Eye (tissue), 1 donor: ENCODE data around the gene UCK1.
"Not testable (repeated sequence)": the region's sequence is repeated elsewhere in the genome, so short reads cannot be mapped to it uniquely, and the experiment has no call there.

Experiments used
- DNase-seq: peaks from one replicate; pipeline ENCODE4 v3.0.0-alpha.2; 2015

Gene UCK1

GRCh38 chr9:131554087-131554842 lies 23.2 kb upstream of the UCK1 start:
- DNase-seq: no peak

- no peak for DNase-seq
These were observed 21.0 kb upstream of the UCK1 start for GRCh38 chr9:131552030-131552429.

GRCh38 chr9:131550465-131550864 lies 19.4 kb upstream of the UCK1 start:
- DNase-seq: not testable (repeated sequence)

GRCh38 chr9:131549186-131549585 lies 18.1 kb upstream of the UCK1 start:
- DNase-seq: not testable (repeated sequence)

DNA sequence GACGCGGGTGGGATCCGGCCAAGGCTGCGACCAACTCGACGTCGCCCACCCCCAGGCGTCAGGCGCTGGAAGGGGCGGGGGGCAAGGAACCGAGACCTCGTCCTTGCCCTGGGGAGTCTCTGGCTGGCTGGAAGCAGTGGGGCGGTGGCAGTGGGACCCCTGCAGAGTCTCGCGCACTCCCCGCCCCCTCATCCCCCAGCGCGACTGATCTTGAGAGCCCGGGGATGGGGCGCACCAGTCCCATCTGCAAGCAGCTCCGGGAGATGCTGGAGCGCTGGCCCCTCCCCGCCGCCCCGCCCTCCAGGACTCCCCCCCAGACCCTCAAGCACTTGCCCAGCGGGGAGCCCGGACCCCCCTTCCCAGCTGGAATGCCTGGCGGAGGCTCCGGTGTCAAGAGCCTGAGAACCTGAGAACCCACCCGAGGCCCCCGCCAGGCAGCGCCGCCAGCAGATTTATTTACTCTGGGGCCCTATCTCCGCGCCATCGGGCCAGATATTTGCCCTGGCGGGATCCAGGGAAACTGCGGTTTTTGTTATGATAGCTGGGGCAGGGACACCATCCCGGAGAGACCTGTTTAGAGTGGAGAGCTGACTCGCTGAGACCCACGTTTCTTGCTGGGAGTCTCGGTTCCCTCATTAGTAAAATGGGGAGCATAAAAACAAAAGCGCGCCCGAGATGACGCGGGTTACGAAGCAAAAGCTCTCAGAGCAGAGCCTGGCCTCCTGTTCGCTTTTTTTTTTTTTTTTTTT lies 15.4 kb upstream of the UCK1 start:
- peak; percentile 76 for DNase-seq

- DNase-seq: peak; percentile 35
These were observed 14.8 kb upstream of the UCK1 start for GRCh38 chr9:131545786-131546335.

GRCh38 chr9:131545003-131545785 lies 14.1 kb upstream of the UCK1 start, which contains the start of gene PRRT1B:
PRRT1B (plus strand) TSS chr9:131545523; CDS start chr9:131545616, 93 bp downstream.
- peak; percentile 42 for DNase-seq

DNA sequence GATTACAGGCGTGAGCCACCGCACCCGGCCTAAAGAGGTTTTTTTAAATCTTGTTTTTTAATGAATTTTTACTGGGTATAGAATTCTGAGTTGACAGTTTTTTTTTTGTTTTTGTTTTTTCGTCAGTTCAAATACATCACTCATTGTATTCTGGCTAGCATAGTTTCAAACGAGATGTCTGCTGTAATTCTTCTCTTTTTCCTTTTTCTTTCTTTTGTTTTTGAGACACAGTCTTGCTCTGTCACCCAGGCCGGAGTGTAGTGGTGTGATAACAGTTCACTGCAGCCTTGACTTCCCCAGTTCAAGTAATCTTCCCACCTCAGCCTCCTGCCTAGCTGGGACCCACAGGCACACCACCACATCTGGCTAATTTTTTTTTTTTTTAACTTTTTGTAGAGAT lies 12.1 kb upstream of the UCK1 start:
- no peak for DNase-seq

- no peak for DNase-seq
These were observed 8.3 kb upstream of the UCK1 start for GRCh38 chr9:131539223-131539923.

DNA sequence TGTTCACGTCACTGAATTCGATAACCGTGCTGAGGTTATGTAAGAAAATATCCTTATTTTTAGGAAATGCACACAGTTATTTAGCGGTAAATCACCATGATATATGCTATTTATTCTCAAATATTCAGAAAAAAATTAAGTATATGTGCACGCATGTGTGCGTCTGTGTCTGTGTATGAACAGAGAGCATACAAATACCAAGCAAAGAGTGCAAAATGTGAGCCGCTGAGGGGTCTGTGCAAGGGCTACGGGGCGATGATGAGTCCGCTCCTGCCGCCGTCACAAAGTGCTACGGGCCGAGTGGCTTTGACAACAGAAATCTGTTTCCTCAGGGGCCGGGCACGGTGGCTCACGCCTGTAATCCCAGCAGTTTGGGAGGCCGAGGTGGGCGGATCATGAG lies 6.9 kb upstream of the UCK1 start:
- no peak for DNase-seq

DNA sequence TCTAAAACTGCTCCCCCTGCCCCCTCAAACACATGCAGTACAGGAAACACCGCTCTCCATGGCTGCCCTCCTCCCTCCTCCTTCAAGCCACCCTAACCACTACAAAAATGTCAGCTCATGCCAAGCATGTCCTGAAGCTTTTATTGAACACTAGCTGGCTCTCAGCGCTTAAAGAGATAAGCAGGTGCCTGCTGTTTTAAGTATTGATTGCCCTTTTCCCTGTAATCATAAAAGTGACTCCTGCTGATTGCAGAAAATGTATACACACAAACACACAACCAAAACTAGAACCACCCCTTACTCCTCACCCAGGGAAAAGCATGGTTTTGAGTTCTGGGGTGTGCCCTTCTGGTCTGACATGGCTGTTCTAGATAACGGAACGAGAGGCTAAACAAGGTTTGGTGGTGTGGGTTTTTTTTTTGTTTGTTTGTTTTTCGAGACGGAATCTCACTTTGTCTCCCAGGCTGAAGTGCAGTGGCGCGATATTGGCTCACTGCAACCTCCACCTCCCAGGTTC lies 3.7 kb upstream of the UCK1 start:
- no peak for DNase-seq

DNA sequence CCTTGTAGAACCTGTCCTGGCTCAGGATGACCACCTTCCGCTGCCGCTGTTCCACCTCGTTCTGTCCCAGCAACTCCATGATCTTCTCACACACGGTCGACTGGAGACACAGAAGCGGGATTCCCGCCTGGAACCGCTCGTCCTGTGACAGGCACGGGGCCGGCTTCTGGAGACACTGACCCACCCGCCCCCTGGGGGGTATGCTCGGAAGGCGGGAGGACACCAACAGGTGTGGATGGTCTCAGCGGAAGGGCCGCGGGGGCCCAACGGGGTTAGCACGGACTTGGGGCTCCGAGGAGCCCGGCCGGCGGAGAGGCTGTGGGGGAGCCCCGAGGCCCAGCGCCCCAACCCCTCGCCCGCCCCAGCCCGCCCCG lies 530 bp downstream of the UCK1 start:
- DNase-seq: peak; percentile 65

DNA sequence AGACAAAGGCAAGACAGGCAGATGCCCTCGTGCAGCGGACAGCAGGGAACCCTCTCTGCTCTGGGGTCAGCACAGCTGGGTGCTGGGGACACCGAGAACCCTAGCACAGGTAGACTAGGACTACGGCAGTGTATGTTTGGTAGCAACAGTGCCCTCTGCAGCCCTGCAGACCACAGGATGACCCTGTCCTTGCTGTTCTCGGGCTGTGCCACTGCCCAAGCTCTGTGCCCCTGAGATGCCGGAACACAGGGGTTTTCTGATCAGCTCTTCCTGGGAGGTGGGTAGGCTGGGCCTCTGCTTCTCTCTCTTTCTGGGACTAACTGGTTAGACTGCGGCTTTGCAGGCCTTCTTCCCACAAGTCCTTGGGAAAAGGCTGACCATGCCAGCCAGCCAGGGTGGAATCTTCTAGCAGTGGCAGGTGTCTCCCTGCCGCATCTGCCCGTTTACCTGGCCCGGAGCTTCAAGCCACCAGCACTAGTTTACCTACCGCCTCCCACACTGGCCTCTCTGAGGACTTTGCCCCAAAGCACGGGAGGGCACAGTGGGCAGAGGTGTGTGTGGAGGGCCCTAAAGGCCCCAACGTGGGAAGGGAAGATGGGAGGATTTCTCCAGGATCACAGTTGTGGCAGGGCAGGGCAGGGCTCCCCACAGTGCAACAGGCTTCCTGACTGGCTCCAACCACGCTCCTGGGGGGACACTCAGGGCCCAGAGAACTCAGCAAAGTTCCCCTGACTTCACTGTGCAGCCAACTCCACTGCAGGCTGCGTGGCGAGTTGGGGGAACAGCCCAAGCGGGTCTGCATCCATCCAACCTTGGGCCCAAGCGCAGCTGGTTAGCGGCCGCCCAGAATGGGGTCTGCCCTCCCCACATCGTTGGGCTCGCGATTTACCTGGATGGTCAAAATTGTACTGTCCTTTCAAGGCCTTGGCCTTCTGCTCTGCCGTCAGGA lies 1.2 kb downstream of the UCK1 start:
- DNase-seq: no peak

- no peak for DNase-seq
These were observed 2.1 kb downstream of the UCK1 start for GRCh38 chr9:131528886-131529505.

GRCh38 chr9:131528186-131528585 lies 2.9 kb downstream of the UCK1 start:
- DNase-seq: no peak

GRCh38 chr9:131525643-131526565 lies 5.2 kb downstream of the UCK1 start:
- DNase-seq: no peak

DNA sequence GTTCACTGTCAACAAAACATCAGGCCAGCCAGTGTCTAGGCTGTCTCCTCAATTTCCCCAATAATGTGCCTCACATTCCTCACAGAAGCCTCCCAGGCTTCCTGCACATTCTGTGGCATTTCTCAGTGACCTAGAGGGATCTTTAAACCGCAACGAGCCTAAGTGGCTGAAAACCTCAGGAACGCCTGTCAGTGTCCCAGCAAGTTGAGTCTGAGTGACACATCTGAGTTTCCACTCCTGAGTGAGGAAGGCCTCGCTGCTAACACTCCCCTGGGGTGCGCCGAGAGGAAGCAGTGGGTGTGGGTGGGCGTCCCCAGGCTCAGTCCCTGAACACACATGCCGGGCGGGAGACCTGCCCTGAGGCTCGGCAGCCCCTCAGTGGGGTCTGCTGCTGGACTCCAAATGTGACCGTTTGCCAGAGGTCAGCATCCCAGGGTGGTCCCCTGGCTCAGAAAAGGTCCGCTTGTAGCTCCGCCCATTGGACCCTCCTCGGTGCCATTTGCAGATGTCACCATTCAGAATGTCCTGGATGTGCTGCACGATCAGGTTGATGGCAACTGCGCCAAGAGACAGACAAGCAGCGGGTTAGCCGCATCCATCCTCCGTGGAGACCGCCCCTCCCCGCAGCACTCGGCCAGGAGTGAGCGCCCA lies 6.3 kb downstream of the UCK1 start:
- no peak for DNase-seq

DNA sequence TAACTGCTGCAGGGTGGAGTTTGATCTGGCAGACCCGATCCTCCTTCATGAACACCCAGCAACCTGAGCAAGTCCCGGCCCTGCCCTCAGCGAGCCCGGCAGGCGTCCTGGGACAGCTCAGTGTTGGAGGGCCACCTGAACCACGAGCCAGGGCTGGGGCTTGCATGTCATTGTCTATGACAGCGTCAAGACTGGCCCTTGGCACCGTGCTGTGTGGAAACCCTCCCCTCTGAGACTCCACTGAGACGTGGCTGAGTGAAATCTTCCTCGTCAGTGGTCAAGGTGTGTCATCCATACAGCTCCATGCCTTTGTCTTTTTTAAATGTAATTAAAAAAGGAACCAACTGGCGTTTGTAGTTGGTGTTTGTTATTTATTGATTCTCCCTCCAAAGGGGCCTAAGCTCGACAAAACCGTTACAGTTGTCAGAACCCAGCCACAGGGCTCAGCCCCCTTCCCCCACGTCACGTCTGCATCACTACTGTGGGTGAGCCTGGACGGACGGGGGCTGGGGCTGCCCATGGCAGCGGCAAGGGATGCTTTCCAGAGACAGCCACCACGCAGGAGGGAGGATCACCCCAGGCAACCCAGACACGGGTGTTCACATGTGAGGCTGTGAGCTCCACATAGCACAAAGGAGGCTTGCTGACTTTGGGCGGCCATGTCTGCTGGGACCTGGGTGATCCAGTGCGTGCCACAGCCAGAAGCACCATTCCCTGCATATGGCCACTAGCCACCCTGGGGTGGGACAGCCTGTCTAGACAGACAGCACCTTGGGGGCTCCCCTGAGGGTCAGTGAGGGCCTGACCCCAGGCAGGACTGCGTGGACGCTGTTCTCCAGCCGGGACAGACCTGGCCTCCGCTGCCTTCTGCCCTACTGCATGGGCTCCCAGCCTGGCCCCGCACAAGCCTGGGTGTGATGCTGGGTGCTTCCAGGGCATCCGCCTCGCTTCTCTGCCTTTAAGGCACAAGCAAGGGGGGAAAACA lies 7.3 kb downstream of the UCK1 start:
- DNase-seq: no peak
